Measurements from ENCODE around the gene CDK17. TPM values are rescaled to one million over a fixed set of nuclear protein-coding genes. Genes with fewer than 3 reads are reported as not detected.
A peak's percentile ranks its signal among the peaks of the same experiment; 100 is the strongest.
"Not testable (repeated sequence)": the region's sequence is repeated elsewhere in the genome, so short reads cannot be mapped to it uniquely, and the experiment has no call there.

CDK17 gene
- total and polyA plus RNA-seq, 5 donors from 2014 or later: 21.6 to 120 (median 26.8) TPM

GRCh38 chr12:96326628-96327227 is 73.5 kb downstream of the CDK17 start:
- Mint-ChIP-seq H3K27me3 (no peaks in the 10 kb centered on the region), H3K4me3 (peak overlapping the region in 3 of 4 donors; percentile 12 to 60 (median 44)), H3K27ac (peak overlapping the region; percentile 23 to 76 (median 47)), H3K4me1 (peaks cover 46 to 68% (median 53%) of the 10 kb centered on the region in 4 donors), H3K9me3 (peaks cover 0 to 3% (median 0%) of the 10 kb centered on the region in 7 donors), H3K36me3 (peaks cover 28% of the 10 kb centered on the region)
- Histone ChIP-seq H3K36me3 (ENCODE audit: control insufficient read depth, insufficient read depth, low read length) (peaks cover 43% of the 10 kb centered on the region), H3K27ac (ENCODE audit: insufficient read depth, low read length, poor library complexity, severe bottlenecking) (peak overlapping the region; percentile 34), H3K9me3 (ENCODE audit: control insufficient read depth in 2 of 2, low read length in 2 of 2) (no peaks in the 10 kb centered on the region), H3K4me1 (ENCODE audit: control insufficient read depth, insufficient read depth, low read length, poor library complexity, severe bottlenecking) (peaks cover 16% of the 10 kb centered on the region), H3K4me3 (ENCODE audit: low read depth, low read length) (peak overlapping the region; percentile 28), H3K27me3 (ENCODE audit: control insufficient read depth, insufficient read depth, low read length) (no peaks in the 10 kb centered on the region)
- ATAC-seq (ENCODE audit: low read depth in 2 of 2) (peak; percentile 23 to 31), DNase-seq (no peak)

GRCh38 chr12:96323906-96324305 is 76.3 kb downstream of the CDK17 start:
- DNase-seq (no peak), ATAC-seq (ENCODE audit: low read depth in 2 of 2) (no peak)
- no peak overlapping the region for H3K4me3 Mint-ChIP-seq
- H3K27me3 Mint-ChIP-seq: no peaks in the 10 kb centered on the region
- Histone ChIP-seq H3K4me3 (ENCODE audit: low read depth, low read length) (no peak overlapping the region), H3K36me3 (ENCODE audit: control insufficient read depth, insufficient read depth, low read length) (peaks cover 34% of the 10 kb centered on the region), H3K27ac (ENCODE audit: insufficient read depth, low read length, poor library complexity, severe bottlenecking) (no peak overlapping the region), H3K4me1 (ENCODE audit: control insufficient read depth, insufficient read depth, low read length, poor library complexity, severe bottlenecking) (peaks cover 16% of the 10 kb centered on the region), H3K27me3 (ENCODE audit: control insufficient read depth, insufficient read depth, low read length) (no peaks in the 10 kb centered on the region), H3K9me3 (ENCODE audit: control insufficient read depth in 2 of 2, low read length in 2 of 2) (no peaks in the 10 kb centered on the region)
- H3K27ac Mint-ChIP-seq: peak overlapping the region in 1 of 3 donors; percentile 56
- H3K36me3 Mint-ChIP-seq: peaks cover 28% of the 10 kb centered on the region
- peaks cover 0 to 3% (median 0%) of the 10 kb centered on the region in 7 donors for H3K9me3 Mint-ChIP-seq
- H3K4me1 Mint-ChIP-seq: peaks cover 28 to 51% (median 37%) of the 10 kb centered on the region in 4 donors

GRCh38 chr12:96322720-96323119 is 77.5 kb downstream of the CDK17 start:
- Mint-ChIP-seq H3K4me1 (peaks cover 22 to 39% (median 30%) of the 10 kb centered on the region in 4 donors), H3K9me3 (peaks cover 0 to 4% (median 0%) of the 10 kb centered on the region in 7 donors), H3K27me3 (no peaks in the 10 kb centered on the region), H3K36me3 (peaks cover 28% of the 10 kb centered on the region), H3K4me3 (no peak overlapping the region), H3K27ac (no peak overlapping the region)
- Histone ChIP-seq H3K27me3 (ENCODE audit: control insufficient read depth, insufficient read depth, low read length) (no peaks in the 10 kb centered on the region), H3K9me3 (ENCODE audit: control insufficient read depth in 2 of 2, low read length in 2 of 2) (no peaks in the 10 kb centered on the region), H3K27ac (ENCODE audit: insufficient read depth, low read length, poor library complexity, severe bottlenecking) (no peak overlapping the region), H3K4me1 (ENCODE audit: control insufficient read depth, insufficient read depth, low read length, poor library complexity, severe bottlenecking) (peaks cover 7% of the 10 kb centered on the region), H3K4me3 (ENCODE audit: low read depth, low read length) (no peak overlapping the region), H3K36me3 (ENCODE audit: control insufficient read depth, insufficient read depth, low read length) (peaks cover 34% of the 10 kb centered on the region)
- ATAC-seq (ENCODE audit: low read depth in 2 of 2) (no peak), DNase-seq (no peak)

- no peak for DNase-seq
- no peaks in the 10 kb centered on the region for H3K9me3 ChIP-seq (ENCODE audit: control insufficient read depth in 2 of 2, low read length in 2 of 2)
- H3K4me3 Mint-ChIP-seq: peak overlapping the region in 1 of 4 donors; percentile 43
- H3K27ac ChIP-seq (ENCODE audit: insufficient read depth, low read length, poor library complexity, severe bottlenecking): no peak overlapping the region
- H3K4me3 ChIP-seq (ENCODE audit: low read depth, low read length): no peak overlapping the region
- no peaks in the 10 kb centered on the region for H3K4me1 ChIP-seq (ENCODE audit: control insufficient read depth, insufficient read depth, low read length, poor library complexity, severe bottlenecking)
- no peak for ATAC-seq (ENCODE audit: low read depth in 2 of 2)
- no peaks in the 10 kb centered on the region for H3K27me3 Mint-ChIP-seq
- peaks cover 34% of the 10 kb centered on the region for H3K36me3 ChIP-seq (ENCODE audit: control insufficient read depth, insufficient read depth, low read length)
- H3K27me3 ChIP-seq (ENCODE audit: control insufficient read depth, insufficient read depth, low read length): no peaks in the 10 kb centered on the region
- H3K9me3 Mint-ChIP-seq: peaks cover 0 to 4% (median 0%) of the 10 kb centered on the region in 7 donors
- peaks cover 24% of the 10 kb centered on the region for H3K36me3 Mint-ChIP-seq
- peak overlapping the region in 1 of 3 donors; percentile 73 for H3K27ac Mint-ChIP-seq
- peaks cover 18 to 32% (median 24%) of the 10 kb centered on the region in 4 donors for H3K4me1 Mint-ChIP-seq
Observed at GRCh38 chr12:96321941-96322340, 78.3 kb downstream of the CDK17 start.

GRCh38 chr12:96317801-96318200 is 82.4 kb downstream of the CDK17 start:
- H3K4me3 Mint-ChIP-seq; H3K4me3 ChIP-seq (ENCODE audit: low read depth, low read length); H3K9me3 Mint-ChIP-seq; H3K27me3 ChIP-seq (ENCODE audit: control insufficient read depth, insufficient read depth, low read length); H3K9me3 ChIP-seq (ENCODE audit: control insufficient read depth in 2 of 2, low read length in 2 of 2); H3K27ac Mint-ChIP-seq; ATAC-seq (ENCODE audit: low read depth in 2 of 2); H3K27ac ChIP-seq (ENCODE audit: insufficient read depth, low read length, poor library complexity, severe bottlenecking); DNase-seq; H3K27me3 Mint-ChIP-seq; H3K36me3 Mint-ChIP-seq: not testable (repeated sequence)
- peaks cover 13% of the 10 kb centered on the region for H3K36me3 ChIP-seq (ENCODE audit: control insufficient read depth, insufficient read depth, low read length)
- H3K4me1 Mint-ChIP-seq: peaks cover 5 to 31% (median 18%) of the 10 kb centered on the region in 4 donors
- peaks cover 11% of the 10 kb centered on the region for H3K4me1 ChIP-seq (ENCODE audit: control insufficient read depth, insufficient read depth, low read length, poor library complexity, severe bottlenecking)

- H3K9me3 Mint-ChIP-seq; H3K9me3 ChIP-seq (ENCODE audit: control insufficient read depth in 2 of 2, low read length in 2 of 2); H3K36me3 Mint-ChIP-seq; H3K36me3 ChIP-seq (ENCODE audit: control insufficient read depth, insufficient read depth, low read length); H3K27me3 Mint-ChIP-seq; H3K27me3 ChIP-seq (ENCODE audit: control insufficient read depth, insufficient read depth, low read length): not testable (repeated sequence)
- peaks cover 7 to 24% (median 14%) of the 10 kb centered on the region in 4 donors for H3K4me1 Mint-ChIP-seq
- H3K4me3 Mint-ChIP-seq: peak overlapping the region; percentile 90 to 95 (median 92)
- peak overlapping the region; percentile 81 to 97 (median 95) for H3K27ac Mint-ChIP-seq
- ATAC-seq (ENCODE audit: low read depth in 2 of 2) (peak in 1 of 2 donors; percentile 34), DNase-seq (peak; percentile 13 to 48 (median 42))
- Histone ChIP-seq H3K4me3 (ENCODE audit: low read depth, low read length) (peak overlapping the region; percentile 39), H3K27ac (ENCODE audit: insufficient read depth, low read length, poor library complexity, severe bottlenecking) (peak overlapping the region; percentile 58), H3K4me1 (ENCODE audit: control insufficient read depth, insufficient read depth, low read length, poor library complexity, severe bottlenecking) (peaks cover 11% of the 10 kb centered on the region)
Observed at GRCh38 chr12:96315741-96316481, 84.3 kb downstream of the CDK17 start.

- Mint-ChIP-seq H3K36me3 (peaks cover 8% of the 10 kb centered on the region), H3K27me3 (no peaks in the 10 kb centered on the region), H3K4me1 (peaks cover 7 to 26% (median 16%) of the 10 kb centered on the region in 4 donors), H3K9me3 (peaks cover 0 to 1% (median 0%) of the 10 kb centered on the region in 7 donors), H3K4me3 (peak overlapping the region in 2 of 4 donors; percentile 7 to 91), H3K27ac (peak overlapping the region in 2 of 3 donors; percentile 43 to 72)
- H3K27me3 ChIP-seq (ENCODE audit: control insufficient read depth, insufficient read depth, low read length): no peaks in the 10 kb centered on the region
- peaks cover 14% of the 10 kb centered on the region for H3K36me3 ChIP-seq (ENCODE audit: control insufficient read depth, insufficient read depth, low read length)
- ATAC-seq (ENCODE audit: low read depth in 2 of 2): no peak
- DNase-seq: no peak
- H3K4me1 ChIP-seq (ENCODE audit: control insufficient read depth, insufficient read depth, low read length, poor library complexity, severe bottlenecking): peaks cover 11% of the 10 kb centered on the region
- no peaks in the 10 kb centered on the region for H3K9me3 ChIP-seq (ENCODE audit: control insufficient read depth in 2 of 2, low read length in 2 of 2)
- H3K4me3 ChIP-seq (ENCODE audit: low read depth, low read length): peak overlapping the region; percentile 24
- peak overlapping the region; percentile 47 for H3K27ac ChIP-seq (ENCODE audit: insufficient read depth, low read length, poor library complexity, severe bottlenecking)
Observed at GRCh38 chr12:96314723-96315122, 85.5 kb downstream of the CDK17 start.

All from CD4-positive, CD25-positive, alpha-beta regulatory T cell (primary cell).